Epithelial cell of prostate (primary cell): ENCODE results near the gene MAPRE2.

Source experiments
- DNase-seq: peaks from one replicate; pipeline ENCODE4 v3.0.0-alpha.2; 2011; ENCODE audit warnings: low read depth, low spot score
- H3K27ac ChIP-seq: fragments of 450-650 bp; 2 replicates; pipeline ENCODE4 v1.5.1; 2017; ENCODE audit warnings: mild to moderate bottlenecking

MAPRE2 gene

DNA sequence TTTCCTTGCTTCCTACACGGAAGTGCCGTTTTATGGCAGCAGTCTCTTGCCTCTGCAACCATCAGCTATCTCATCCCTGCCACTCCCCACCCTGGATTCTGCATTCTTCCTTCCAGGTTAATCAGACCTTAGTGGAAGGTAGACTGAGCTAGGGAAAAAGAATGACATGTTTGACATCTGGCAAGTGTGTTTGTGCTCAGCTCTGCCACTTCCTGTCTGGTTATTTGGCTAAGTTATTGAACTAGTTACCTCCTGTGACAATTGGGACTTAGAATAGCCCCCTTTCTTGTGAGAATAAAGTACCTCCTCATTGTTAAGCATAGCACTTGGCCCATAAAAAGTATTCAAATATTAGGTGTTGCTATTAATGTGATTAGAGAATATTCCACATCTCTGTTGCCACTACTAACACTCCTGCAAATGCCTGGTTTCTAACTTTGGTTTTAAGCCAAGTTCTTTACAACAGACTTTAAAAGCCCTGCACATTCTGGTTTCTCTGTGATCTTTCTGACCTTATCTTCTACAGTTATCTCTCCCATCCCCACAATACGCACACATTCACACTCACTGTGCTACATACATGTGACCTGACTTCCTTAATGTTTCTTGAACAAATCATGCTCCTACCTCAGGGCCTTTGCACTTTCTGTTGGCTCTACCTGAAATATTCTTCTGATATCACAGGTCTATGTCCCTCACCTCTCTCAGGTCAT is 10.8 kb upstream of the MAPRE2 start:
- H3K27ac ChIP-seq = no peak overlapping the region
- no peak for DNase-seq

DNA sequence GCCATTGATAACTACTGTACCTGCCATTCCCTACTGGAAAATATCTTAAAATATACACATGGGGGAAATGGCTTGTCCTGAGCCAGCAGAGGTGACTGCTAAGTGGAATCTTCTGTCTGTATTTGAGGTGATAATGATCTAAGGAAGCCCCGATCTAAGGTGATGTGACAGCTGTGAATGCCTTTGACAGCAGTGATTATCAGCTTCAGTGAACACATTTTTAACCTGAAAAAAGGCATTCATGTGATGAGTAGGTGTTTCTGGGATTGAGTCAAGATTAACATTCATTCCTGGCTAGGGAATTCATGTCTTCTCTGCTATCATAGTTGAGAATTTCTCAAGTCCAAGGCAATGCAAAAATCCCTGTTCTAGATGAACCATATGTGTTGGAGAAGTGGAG is 9.1 kb upstream of the MAPRE2 start:
- no peak overlapping the region for H3K27ac ChIP-seq
- no peak for DNase-seq

DNA sequence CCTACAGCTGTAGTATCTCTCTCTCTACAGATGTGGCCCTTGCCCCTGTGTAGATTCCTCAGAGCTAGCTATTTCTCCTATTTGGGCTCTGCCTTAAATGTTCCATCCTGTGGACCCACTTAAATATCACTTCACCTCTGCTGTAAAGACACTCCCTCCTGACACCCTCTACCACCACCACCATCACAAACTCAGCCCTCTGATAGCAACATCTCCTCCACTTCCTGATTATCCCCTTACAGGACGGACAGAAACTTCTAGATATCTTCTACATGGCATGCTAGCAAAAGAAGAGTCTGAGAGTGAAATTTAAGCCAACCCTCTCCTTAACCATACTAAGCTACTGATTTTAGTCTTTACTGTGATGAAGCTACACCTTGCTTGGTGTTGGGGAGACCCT is 3.2 kb upstream of the MAPRE2 start:
- no peak overlapping the region for H3K27ac ChIP-seq
- no peak for DNase-seq

DNA sequence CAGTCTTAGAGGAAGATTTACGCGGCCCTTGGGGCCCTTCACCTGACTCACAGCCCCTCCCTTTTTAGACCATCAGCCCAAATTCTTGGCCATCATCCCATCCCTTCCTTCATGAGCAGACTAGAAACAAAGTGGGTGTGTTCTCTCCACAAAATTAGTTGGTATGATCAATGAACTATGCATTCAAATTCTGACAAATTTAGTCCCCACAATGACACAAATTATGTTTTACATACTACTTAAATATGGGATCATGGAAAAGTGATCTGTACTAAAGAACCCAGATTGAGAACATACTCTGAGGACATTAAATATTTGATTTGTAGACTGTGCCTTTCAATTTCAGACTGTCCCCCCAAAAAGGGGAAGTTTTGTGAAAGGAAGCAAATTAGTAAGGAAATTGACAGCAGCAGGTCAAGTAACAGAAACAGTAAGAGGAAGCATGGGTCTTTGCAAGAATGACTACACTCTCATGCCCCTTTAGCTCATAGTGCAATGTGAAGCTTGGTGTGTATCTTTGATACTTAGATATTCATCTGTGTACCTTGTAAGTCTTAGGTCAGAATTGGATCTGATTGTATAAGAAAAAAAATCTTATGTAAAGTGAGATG is 2.2 kb upstream of the MAPRE2 start:
- no peak overlapping the region for H3K27ac ChIP-seq
- no peak for DNase-seq

GRCh38 chr18:35040638-35040987 is 600 bp upstream of the MAPRE2 start:
- DNase-seq = no peak
- H3K27ac ChIP-seq = no peak overlapping the region

DNA sequence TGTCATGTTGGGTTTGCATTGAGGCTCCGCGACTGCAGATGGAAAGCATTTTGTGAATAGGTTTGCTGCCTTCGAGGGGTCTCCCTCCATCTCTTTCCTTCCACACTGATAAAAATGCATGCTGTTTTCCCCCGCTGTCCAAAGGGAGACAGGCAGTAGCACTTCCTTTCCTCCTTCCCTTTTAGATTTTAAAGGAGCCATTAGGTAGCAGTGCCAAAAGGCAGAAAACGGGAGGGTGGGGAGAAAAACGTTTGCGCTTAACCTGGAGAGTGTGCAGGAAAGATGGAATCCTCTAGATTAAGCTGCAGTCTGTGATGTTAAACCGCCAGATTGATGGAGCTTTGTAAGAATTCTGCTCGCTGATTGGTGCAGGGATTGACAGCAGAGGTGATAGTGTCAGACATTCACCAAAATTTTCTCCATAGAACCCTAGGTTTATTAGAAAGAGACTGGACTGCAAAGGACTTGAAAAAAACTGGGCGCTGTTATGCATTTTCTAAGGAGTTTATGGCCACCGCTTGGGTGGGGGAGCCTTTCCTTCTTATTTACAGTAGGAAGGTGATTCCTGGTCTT is 688 bp downstream of the MAPRE2 start:
- H3K27ac ChIP-seq = no peak overlapping the region
- no peak for DNase-seq

DNA sequence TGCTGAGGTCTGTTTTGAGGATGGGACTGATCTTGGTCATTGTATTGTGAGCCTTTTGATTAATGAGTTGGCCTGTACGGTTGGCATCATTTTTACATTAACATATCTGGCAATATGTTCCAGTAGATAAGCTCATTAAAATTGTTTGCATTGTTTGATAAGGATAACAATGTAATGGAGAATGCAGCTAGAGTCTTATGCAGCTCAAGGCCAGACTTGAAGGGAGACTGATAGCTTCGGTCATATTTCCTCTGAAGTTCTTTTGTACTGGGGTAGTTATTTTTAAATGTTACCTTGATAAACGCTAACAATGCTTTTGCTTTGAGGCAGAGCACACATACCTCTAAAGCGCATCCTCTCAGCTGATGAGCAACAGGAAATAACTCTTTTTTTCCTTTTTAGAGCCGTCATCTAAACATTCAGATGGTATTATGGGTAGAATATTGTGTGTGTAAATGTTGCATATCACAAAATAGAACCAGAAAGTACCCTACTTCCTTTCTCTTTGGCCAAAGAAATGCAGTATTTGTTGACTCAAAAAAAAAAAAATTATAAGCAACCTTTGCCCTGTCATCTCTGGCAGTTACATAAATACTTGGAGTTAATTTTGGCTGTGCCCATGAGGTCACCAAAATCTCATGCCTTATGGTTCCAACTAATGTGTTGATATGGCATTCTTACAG is 1.3 kb downstream of the MAPRE2 start:
- no peak for DNase-seq
- H3K27ac ChIP-seq = no peak overlapping the region

GRCh38 chr18:35043207-35043606 is 2.0 kb downstream of the MAPRE2 start:
- DNase-seq = no peak
- no peak overlapping the region for H3K27ac ChIP-seq

DNA sequence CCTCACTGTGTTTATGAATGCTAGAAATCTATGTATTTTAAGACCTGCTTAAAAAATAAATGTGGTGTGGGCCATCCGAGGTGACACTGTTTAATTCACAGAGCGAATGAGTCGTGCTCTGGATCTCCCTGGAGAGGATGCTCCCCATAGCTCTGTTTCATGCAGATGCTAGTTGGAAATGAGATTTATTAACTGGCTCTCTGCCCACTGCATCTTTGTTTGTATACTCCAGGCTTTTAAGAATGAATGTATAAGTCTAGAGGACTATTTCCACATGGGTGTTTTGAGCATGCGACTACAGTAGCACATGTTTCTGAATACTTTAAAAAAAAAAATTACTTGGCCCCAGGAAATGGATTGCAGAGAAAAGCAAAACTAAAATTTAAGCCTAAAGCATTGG is 3.9 kb downstream of the MAPRE2 start:
- DNase-seq = no peak
- H3K27ac ChIP-seq = no peak overlapping the region

- H3K27ac ChIP-seq = no peak overlapping the region
- DNase-seq = no peak
These were observed 4.6 kb downstream of the MAPRE2 start for GRCh38 chr18:35045806-35046205.

DNA sequence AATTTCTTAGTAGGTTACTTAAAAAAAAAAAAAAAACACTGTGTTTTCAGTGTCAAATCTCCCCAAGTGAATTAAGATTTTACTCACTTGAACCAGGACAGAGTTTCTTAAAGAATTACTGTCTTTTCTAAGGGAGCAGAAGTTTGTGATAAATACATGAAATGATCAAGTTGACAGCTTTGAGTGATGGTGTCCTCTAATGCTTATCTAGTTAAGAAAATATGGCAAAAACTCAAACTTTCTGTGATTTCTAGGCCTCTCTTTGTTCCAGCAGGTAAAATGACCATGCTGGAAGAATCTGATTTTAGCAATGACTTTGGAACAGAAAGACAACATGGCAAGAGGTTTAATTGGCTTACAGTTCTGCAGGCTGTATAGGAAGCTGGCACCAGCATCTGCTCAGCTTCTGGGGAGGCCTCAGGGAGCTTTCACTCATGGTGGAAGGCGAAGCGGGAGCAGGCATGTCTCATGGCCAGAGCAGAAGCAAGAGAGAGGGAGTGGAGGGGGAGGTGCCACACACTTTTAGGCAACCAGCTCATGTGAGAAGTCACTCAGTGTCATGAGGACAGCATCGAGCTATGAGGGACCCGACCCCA is 6.6 kb downstream of the MAPRE2 start:
- no peak for DNase-seq
- H3K27ac ChIP-seq = no peak overlapping the region

GRCh38 chr18:35049111-35050027 is 8.2 kb downstream of the MAPRE2 start:
- no peak for DNase-seq
- H3K27ac ChIP-seq = no peak overlapping the region

DNA sequence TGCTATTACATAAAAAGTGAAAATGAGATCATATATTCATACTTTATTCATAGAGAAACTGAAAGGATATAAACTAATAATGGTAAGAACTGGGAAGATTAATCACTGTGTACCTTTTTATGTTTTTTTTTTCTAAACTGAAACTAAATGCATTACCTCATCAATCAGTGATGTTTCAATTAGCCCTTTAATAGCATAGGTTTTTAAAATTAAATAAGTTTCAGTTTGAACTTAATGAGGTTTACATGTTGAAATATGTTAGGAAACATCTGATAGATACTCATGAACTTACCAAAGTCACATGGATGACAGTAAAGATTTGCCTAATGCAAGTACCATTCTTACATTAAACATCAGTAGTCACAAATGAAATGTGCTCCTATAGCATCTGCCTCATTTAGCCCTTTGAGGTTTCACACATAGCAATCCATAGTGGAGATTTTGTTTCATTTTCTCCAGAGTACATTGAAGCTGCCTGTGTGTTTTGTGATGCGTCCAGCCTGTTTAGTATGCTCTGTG is 8.9 kb downstream of the MAPRE2 start:
- no peak overlapping the region for H3K27ac ChIP-seq
- DNase-seq = no peak

GRCh38 chr18:35050705-35051195 is 9.5 kb downstream of the MAPRE2 start:
- H3K27ac ChIP-seq = no peak overlapping the region
- no peak for DNase-seq

DNA sequence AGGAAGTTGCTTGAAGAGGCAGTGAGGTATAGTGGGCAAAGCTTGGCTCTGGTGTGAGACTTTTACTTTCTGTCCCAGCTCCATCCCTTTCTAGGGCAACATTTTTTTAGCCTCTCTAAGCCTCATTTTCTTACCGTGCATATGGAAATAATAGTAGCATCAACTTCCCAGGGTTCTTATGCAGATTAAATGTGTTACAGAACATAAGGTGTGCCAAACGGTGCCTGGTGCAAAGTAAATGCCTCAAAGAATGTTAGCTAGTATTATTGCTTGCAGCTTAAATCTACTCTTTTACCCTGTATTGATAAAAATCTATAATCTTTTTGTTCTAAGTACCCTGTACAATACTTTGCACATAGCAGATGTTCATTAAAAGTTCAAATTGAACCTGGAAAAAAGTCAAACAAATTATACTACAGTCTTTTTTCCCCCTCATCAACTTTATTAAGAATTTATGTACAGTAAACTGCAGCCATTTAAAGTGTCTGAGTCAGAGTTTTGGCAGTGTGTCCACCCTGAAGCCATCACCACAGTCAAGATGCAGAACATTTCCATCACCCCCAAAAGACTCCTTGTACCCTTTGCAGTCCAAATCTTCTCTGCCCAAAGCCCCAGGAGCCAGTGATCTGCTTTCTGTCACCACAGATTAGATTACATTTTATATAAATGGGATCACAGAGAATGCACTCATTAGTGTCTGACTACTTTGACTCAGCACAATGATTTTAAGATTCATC is 10.6 kb downstream of the MAPRE2 start:
- DNase-seq = no peak

DNA sequence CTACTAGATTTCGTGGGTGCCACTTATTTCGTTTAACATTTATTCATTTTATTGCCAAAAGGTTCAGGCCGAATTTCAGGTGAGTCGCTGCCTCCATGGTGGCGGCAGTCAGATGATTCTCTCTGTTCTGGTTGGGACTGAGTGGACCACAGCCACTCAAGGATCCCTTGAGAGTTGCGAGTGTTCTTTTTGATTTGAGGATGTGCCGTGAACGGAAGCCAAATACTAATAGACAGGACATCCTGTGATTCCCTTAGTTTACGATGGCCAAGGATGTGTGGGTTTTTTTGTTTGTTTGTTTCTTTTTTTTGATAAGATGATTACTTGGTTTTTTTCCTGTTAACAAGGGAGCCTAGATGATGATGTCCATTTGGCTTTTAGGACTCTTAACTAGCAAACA is 13.2 kb downstream of the MAPRE2 start:
- DNase-seq = no peak

More for the DNA sequence above, 10.6 kb downstream of the MAPRE2 start:
- H3K27ac ChIP-seq = no peak overlapping the region

GRCh38 chr18:35055105-35055504 is 13.9 kb downstream of the MAPRE2 start:
- DNase-seq = no peak
- H3K27ac ChIP-seq = no peak overlapping the region

More for the DNA sequence above, 13.2 kb downstream of the MAPRE2 start:
- H3K27ac ChIP-seq = no peak overlapping the region

DNA sequence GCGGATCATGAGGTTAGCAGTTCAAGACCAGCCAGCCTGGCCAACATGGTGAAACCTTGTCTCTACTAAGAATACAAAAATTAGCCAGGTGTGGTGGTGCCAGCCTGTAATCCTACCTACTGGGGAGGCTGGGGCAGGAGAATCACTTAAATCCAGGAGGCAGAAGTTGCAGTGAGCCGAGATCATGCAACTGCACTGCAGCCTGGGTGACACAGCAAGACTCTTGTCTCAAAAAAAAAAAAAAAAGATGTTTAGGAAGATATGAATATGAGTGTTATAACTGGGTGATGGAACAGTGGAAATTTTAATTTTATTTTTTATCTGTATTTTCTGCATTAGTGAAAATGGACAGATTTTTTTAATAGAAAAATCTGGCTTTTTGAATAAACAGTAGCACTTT is 14.5 kb downstream of the MAPRE2 start:
- no peak for DNase-seq
- no peak overlapping the region for H3K27ac ChIP-seq
